GM08714 (cell line): ENCODE measurements around the gene HSD11B2.

ENCODE experiments used
- H3K4me3 ChIP-seq: fragments of 200-500 bp; sonication (Bioruptor generic); 2 replicates; pipeline ENCODE4 v1.5.1; 2014; ENCODE audit warnings: mild to moderate bottlenecking, low read length, inconsistent platforms
- ZNF274 ChIP-seq: IDR thresholded peaks from 2 replicates; pipeline ENCODE4 v1.6.1; 2012; ENCODE audit warnings: mild to moderate bottlenecking, low read depth, low read length

Gene HSD11B2

GRCh38 chr16:67393111-67393787 is 37.7 kb upstream of the HSD11B2 start, which contains the start of gene TPPP3:
TPPP3 (minus strand) TSS chr16:67393498; CDS start chr16:67391111, 2,387 bp downstream.
- TF ChIP-seq ZNF274, result no peak
- H3K4me3 ChIP-seq, result no peak within 1 kb of the TSS

GRCh38 chr16:67393788-67394154 is 37.1 kb upstream of the HSD11B2 start:
- no peak overlapping the region for H3K4me3 ChIP-seq
- TF ChIP-seq ZNF274, result no peak

- no peak for TF ChIP-seq ZNF274
- H3K4me3 ChIP-seq, result no peak overlapping the region
Observed at GRCh38 chr16:67394155-67395104, 36.5 kb upstream of the HSD11B2 start.

GRCh38 chr16:67395105-67395457 is 35.8 kb upstream of the HSD11B2 start:
- no peak for TF ChIP-seq ZNF274
- H3K4me3 ChIP-seq, result no peak overlapping the region

GRCh38 chr16:67395458-67396158 is 35.3 kb upstream of the HSD11B2 start:
- H3K4me3 ChIP-seq, result no peak overlapping the region

GRCh38 chr16:67396159-67397035 is 34.5 kb upstream of the HSD11B2 start:
- no peak for TF ChIP-seq ZNF274
- no peak overlapping the region for H3K4me3 ChIP-seq

More at GRCh38 chr16:67395458-67396158, 35.3 kb upstream of the HSD11B2 start:
- no peak for TF ChIP-seq ZNF274

- no peak for TF ChIP-seq ZNF274
- no peak overlapping the region for H3K4me3 ChIP-seq
Observed at GRCh38 chr16:67397036-67397801, 33.7 kb upstream of the HSD11B2 start.

GRCh38 chr16:67397812-67398545 is 32.9 kb upstream of the HSD11B2 start:
- H3K4me3 ChIP-seq, result no peak overlapping the region
- TF ChIP-seq ZNF274, result no peak

GRCh38 chr16:67398546-67399217 is 32.2 kb upstream of the HSD11B2 start:
- H3K4me3 ChIP-seq, result no peak overlapping the region
- no peak for TF ChIP-seq ZNF274

- H3K4me3 ChIP-seq, result no peak overlapping the region
- TF ChIP-seq ZNF274, result no peak
Observed at GRCh38 chr16:67399218-67399733, 31.6 kb upstream of the HSD11B2 start.
